Lower lobe of right lung (tissue), 2 donors: ENCODE measurements around the gene LHFPL6. TPM values are rescaled to one million over a fixed set of nuclear protein-coding genes. Genes with fewer than 3 reads are reported as not detected.

Source experiments
- ATAC-seq, 2 donors: fragments of 200-7000 bp; cut with Tn5 transposase; one replicate each; pipeline ENCODE4 v1.9.1; 2020 to 2022; ENCODE audit warnings: mild to moderate bottlenecking in 2 of 2, moderate library complexity in 2 of 2
- DNase-seq: peaks from one replicate; pipeline ENCODE4 v3.0.0-alpha.2; 2020
- H3K27ac ChIP-seq: fragments of 200-600 bp; one replicate; pipeline ENCODE4 v1.8.0; 2022
- H3K27me3 ChIP-seq: fragments of 200-600 bp; one replicate; pipeline ENCODE4 v1.8.0; 2022; ENCODE audit warnings: low read depth
- H3K36me3 ChIP-seq: fragments of 200-600 bp; one replicate; pipeline ENCODE4 v1.8.0; 2022; ENCODE audit warnings: mild to moderate bottlenecking
- H3K4me1 ChIP-seq: fragments of 200-600 bp; one replicate; pipeline ENCODE4 v1.8.0; 2022
- H3K4me3 ChIP-seq: fragments of 200-600 bp; one replicate; pipeline ENCODE4 v1.8.0; 2022; ENCODE audit warnings: mild to moderate bottlenecking
- H3K9me3 ChIP-seq: fragments of 200-600 bp; one replicate; pipeline ENCODE4 v1.8.0; 2022
- intact Hi-C: fragments of 100-400 bp; cut with DNase I; formaldehyde crosslinking; loops from one replicate; pipeline ENCODE4 v1.11.0; 2022
- total RNA-seq: library from RNA; stranded (reverse); fragmentation: NEBNext Ultra II Directional; extraction: Animal tissue kit (Norgen Biotek cat#: 25700); gene quantifications from one replicate; pipeline ENCODE4 v1.2.1, GENCODE V29; 2021
- TF ChIP-seq, protein P1 (sequence below): fragments of 200-600 bp; IDR thresholded peaks from one replicate; pipeline ENCODE4 v1.8.0; 2022; ENCODE audit warnings: antibody characterized with exemption, mild to moderate bottlenecking
- donor health status: DM: no; HTN: yes; CAD: no; lungs with severe emphysema.

LHFPL6 gene
- total RNA-seq, 1 donor from 2014 or later: 68.7 TPM

DNA sequence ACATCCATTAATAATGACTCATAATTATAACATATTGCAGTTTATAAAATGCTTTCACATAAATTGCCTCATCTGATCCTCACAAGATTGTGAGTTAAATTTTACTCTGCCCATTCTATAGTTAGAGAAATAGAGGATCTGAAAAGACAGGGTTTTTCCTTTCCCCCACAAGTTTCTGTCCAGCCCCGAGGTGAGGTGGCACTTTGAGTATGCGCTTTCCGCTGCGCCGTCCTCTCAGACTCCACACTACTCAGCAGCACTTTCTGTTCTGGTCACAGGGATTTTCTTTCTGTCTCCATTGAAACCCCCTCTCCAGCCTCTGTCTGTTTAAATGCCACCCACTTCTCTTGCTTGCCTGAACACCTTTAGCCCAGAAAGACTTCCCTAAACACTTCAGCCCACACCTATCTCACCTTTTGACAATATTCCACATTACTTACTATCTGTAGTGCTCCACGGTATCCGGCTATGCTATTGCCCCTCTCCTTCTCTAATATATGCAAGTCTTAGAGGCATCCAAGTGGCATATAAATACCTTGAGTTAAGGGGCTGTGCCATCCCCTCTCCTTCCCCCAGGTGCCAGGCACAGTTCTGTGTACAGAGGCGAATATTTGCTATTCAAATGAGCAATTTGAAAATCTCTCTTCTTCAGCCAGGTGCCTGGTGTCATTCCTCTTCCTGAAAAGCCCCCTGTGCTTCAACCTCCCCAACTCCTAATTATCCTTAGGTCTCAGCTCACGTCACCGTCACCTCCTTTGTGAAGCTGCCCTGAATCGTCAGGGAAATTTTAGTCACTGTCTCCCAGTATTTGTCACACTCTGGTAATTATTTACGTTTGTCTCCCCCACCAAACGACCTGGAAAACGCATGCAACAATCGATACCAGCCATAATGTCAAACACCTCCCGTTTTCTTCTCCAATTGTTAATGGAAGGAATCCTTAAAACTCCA lies 296.1 kb downstream of the LHFPL6 start:
- H3K27ac ChIP-seq: no peak overlapping the region
- TF ChIP-seq, protein P1, sequence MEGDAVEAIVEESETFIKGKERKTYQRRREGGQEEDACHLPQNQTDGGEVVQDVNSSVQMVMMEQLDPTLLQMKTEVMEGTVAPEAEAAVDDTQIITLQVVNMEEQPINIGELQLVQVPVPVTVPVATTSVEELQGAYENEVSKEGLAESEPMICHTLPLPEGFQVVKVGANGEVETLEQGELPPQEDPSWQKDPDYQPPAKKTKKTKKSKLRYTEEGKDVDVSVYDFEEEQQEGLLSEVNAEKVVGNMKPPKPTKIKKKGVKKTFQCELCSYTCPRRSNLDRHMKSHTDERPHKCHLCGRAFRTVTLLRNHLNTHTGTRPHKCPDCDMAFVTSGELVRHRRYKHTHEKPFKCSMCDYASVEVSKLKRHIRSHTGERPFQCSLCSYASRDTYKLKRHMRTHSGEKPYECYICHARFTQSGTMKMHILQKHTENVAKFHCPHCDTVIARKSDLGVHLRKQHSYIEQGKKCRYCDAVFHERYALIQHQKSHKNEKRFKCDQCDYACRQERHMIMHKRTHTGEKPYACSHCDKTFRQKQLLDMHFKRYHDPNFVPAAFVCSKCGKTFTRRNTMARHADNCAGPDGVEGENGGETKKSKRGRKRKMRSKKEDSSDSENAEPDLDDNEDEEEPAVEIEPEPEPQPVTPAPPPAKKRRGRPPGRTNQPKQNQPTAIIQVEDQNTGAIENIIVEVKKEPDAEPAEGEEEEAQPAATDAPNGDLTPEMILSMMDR: no peak
- no peaks in the 10 kb centered on the region for H3K36me3 ChIP-seq
- H3K27me3 ChIP-seq: no peaks in the 10 kb centered on the region
- DNase-seq (no peak), ATAC-seq (no peak)
- no peaks in the 10 kb centered on the region for H3K4me1 ChIP-seq
- intact Hi-C loops: no loop called here
- no peak overlapping the region for H3K4me3 ChIP-seq
- no peaks in the 10 kb centered on the region for H3K9me3 ChIP-seq

DNA sequence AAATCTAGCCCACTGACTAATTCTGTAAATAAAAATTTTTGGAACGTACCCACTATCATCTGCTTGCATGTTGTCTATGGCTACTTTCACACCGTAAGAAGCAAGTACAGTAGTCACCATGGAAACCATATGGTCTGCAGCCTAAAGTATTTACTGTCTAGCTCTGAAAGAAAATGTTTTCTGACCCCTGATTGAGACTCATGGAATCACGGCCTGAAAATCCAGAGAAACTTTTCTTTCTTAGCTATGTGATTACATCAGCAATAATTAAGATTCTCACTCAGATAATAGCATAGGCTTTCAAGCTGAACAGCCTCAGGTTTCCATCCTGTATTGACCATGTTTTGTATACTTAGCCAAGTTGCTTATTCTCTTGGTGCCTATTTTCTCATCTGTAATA lies 300.2 kb downstream of the LHFPL6 start:
- no peaks in the 10 kb centered on the region for H3K4me1 ChIP-seq
- no peaks in the 10 kb centered on the region for H3K27me3 ChIP-seq
- no peak overlapping the region for H3K27ac ChIP-seq
- H3K4me3 ChIP-seq: no peak overlapping the region
- H3K9me3 ChIP-seq: no peaks in the 10 kb centered on the region
- intact Hi-C loops: no loop called here
- TF ChIP-seq, protein P1: no peak
- no peak for DNase-seq
- no peak for ATAC-seq
- H3K36me3 ChIP-seq: no peaks in the 10 kb centered on the region

DNA sequence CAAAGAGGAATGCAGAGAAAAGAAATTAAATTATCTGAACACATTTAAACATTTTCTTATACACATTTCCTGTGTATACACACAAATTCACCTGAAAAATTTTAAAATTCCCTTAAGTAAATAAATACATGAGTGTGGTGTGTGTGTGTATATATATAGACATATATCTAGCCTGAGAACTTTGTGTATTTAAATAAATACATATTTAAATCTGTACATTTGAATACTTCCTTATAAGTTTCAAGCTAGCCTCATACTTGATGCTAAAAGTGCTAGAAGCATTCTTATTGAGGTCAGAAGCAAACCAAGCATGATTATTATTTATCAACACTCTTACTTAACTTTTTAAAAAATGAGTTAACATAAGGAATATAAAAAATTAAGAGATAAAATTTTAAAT lies 304.0 kb downstream of the LHFPL6 start:
- TF ChIP-seq, protein P1: no peak
- Histone ChIP-seq H3K36me3 (no peaks in the 10 kb centered on the region), H3K9me3 (peaks cover 5% of the 10 kb centered on the region), H3K27me3 (no peaks in the 10 kb centered on the region), H3K4me1 (no peaks in the 10 kb centered on the region), H3K4me3 (no peak overlapping the region), H3K27ac (no peak overlapping the region)
- DNase-seq (no peak), ATAC-seq (no peak)
- intact Hi-C loops: no loop called here

DNA sequence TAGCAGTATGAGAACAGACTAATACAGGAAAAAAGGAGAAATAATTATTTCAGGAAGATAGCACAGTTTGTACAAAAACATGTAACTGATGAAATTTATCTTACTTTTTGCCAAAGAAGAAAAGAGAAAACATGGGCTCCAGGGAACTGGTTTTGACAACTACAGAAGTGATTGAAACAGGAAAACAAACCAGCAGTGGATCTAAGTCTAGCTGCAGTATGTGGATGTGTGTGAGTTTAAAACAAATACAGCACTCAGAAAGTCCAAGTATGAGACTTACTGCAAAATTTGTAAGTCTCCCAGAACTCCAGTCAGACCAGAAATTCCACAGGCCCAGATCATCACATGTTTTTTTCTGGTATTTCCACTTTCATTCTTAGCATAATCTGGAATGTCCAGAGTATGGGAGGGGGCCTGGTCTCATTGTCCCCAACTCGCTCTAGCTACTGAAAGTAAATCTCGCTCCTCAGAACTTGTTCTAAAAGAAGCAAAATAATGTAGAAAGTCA lies 305.3 kb downstream of the LHFPL6 start:
- ATAC-seq: no peak
- DNase-seq: no peak
- no peak overlapping the region for H3K27ac ChIP-seq
- H3K4me3 ChIP-seq: no peak overlapping the region
- TF ChIP-seq, protein P1: no peak
- intact Hi-C loops: no loop called here
- no peaks in the 10 kb centered on the region for H3K4me1 ChIP-seq
- no peaks in the 10 kb centered on the region for H3K27me3 ChIP-seq
- H3K36me3 ChIP-seq: no peaks in the 10 kb centered on the region
- H3K9me3 ChIP-seq: peaks cover 5% of the 10 kb centered on the region

DNA sequence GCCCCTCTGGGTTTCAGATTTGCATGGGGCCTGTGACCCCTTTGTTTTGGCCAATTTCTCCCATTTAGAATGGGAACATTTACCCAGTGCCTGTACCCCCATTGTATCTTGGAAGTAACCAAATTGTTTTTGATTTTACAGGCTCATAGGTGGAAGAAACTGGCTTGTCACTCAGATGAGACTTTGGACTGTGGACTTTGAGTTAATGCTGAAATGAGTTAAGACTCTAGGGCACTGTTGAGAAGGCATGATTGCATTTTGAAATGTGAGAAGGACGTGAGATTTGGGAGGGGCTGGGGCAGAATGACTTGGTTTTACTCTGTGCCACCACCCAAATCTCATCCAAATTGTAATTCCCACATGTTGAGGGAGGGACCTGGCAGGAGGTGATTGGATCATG lies 306.0 kb downstream of the LHFPL6 start:
- H3K9me3 ChIP-seq: peaks cover 5% of the 10 kb centered on the region
- intact Hi-C loops: no loop called here
- DNase-seq (no peak), ATAC-seq (no peak)
- TF ChIP-seq, protein P1: no peak
- H3K4me3 ChIP-seq: no peak overlapping the region
- no peak overlapping the region for H3K27ac ChIP-seq
- no peaks in the 10 kb centered on the region for H3K4me1 ChIP-seq
- no peaks in the 10 kb centered on the region for H3K27me3 ChIP-seq
- no peaks in the 10 kb centered on the region for H3K36me3 ChIP-seq
